Endodermal cell (in vitro differentiated cells): ENCODE results near the gene ANKRD40. TPM values are rescaled to one million over a fixed set of nuclear protein-coding genes. Genes with fewer than 3 reads are reported as not detected.
"Not testable (repeated sequence)": the region's sequence is repeated elsewhere in the genome, so short reads cannot be mapped to it uniquely, and the experiment has no call there.

ENCODE experiments used
- DNase-seq: peaks from one replicate; pipeline ENCODE4 v3.0.0-alpha.2; 2017
- H3K27ac ChIP-seq: 2 replicates; pipeline ENCODE4 v1.5.1; 2013; ENCODE audit warnings: mild to moderate bottlenecking, low read depth, low read length, moderate library complexity
- H3K27me3 ChIP-seq: 2 replicates; pipeline ENCODE4 v1.6.1; 2013; ENCODE audit warnings: mild to moderate bottlenecking, low read length, moderate library complexity; ENCODE audit not compliant: insufficient read depth, control insufficient read depth, poor library complexity, severe bottlenecking
- H3K36me3 ChIP-seq: 2 replicates; pipeline ENCODE4 v1.7.0; 2013; ENCODE audit warnings: mild to moderate bottlenecking, low read length, moderate library complexity; ENCODE audit not compliant: control insufficient read depth, insufficient read depth
- H3K4me1 ChIP-seq: one replicate; pipeline ENCODE4 v1.7.0; 2013; ENCODE audit warnings: low read length; ENCODE audit not compliant: control insufficient read depth, insufficient read depth
- H3K4me3 ChIP-seq: 2 replicates; pipeline ENCODE4 v1.5.1; 2013; ENCODE audit warnings: mild to moderate bottlenecking, low read length, moderate library complexity
- H3K9ac ChIP-seq: 2 replicates; pipeline ENCODE4 v1.6.1; 2013; ENCODE audit warnings: mild to moderate bottlenecking, low read length, moderate library complexity; ENCODE audit not compliant: poor library complexity, severe bottlenecking; ENCODE audit errors: extremely low read depth
- H3K9me3 ChIP-seq: 2 replicates; pipeline ENCODE4 v1.6.1; 2013; ENCODE audit warnings: mild to moderate bottlenecking, low read length, moderate library complexity; ENCODE audit not compliant: control insufficient read depth
- H3K27ac Mint-ChIP-seq: 2 replicates; pipeline ENCODE4 v1.8.0; 2020; ENCODE audit warnings: mixed read lengths
- H3K27me3 Mint-ChIP-seq: 2 replicates; pipeline ENCODE4 v1.8.0; 2021; ENCODE audit warnings: mild to moderate bottlenecking, mixed read lengths; ENCODE audit not compliant: insufficient read depth
- H3K36me3 Mint-ChIP-seq: 2 replicates; pipeline ENCODE4 v1.8.0; 2020; ENCODE audit warnings: low read depth, mixed read lengths
- H3K4me1 Mint-ChIP-seq: 2 replicates; pipeline ENCODE4 v1.8.0; 2020; ENCODE audit warnings: mixed read lengths
- H3K4me3 Mint-ChIP-seq: 2 replicates; pipeline ENCODE4 v1.8.0; 2020; ENCODE audit warnings: mild to moderate bottlenecking, moderate library complexity, mixed read lengths
- H3K9me3 Mint-ChIP-seq: 2 replicates; pipeline ENCODE4 v1.8.0; 2020; ENCODE audit warnings: mild to moderate bottlenecking, mixed read lengths
- WGBS, 2 experiments: methylation state at CpG; one replicate each; pipeline versions ENCODE4 v1.1.5 to v1.1.7; 2013; ENCODE audit warnings: missing lambda C conversion rate in 2 of 2, mixed read lengths in 1 of 2; ENCODE audit not compliant: insufficient coverage in 1 of 2, insufficient read length in 1 of 2; 5-methylcytosine and 5-hydroxymethylcytosine counted together
- total RNA-seq, 2 donors: library from RNA; stranded (reverse); fragmentation: NEBNext Ultra II Directional in 1 of 2; extraction: Animal tissue kit (Norgen Biotek cat#: 25700) in 1 of 2; gene quantifications; 2 replicates in 1 of 2; 3 replicates in 1 of 2; pipeline ENCODE4 v1.2.1, GENCODE V29; 2021
- TF ChIP-seq, protein P1 (sequence below): fragments of 200-600 bp; sonication (generic); conservative IDR thresholded peaks from 2 replicates; pipeline ENCODE4 v1.5.0; 2021; ENCODE audit warnings: antibody characterized with exemption, mild to moderate bottlenecking

The ANKRD40 gene
- total RNA-seq, 2 donors from 2014 or later: 44.9 to 60.3 TPM

GRCh38 chr17:50728112-50728429 lies 20.4 kb upstream of the ANKRD40 start:
- Mint-ChIP-seq H3K9me3 (no peaks in the 10 kb centered on the region), H3K36me3 (peaks cover 9% of the 10 kb centered on the region), H3K4me3 (no peak overlapping the region), H3K4me1 (peaks cover 8% of the 10 kb centered on the region), H3K27me3 (no peaks in the 10 kb centered on the region), H3K27ac (no peak overlapping the region)
- Histone ChIP-seq H3K9me3 (no peaks in the 10 kb centered on the region), H3K9ac (no peak overlapping the region), H3K27ac (no peak overlapping the region), H3K4me3 (no peak overlapping the region), H3K36me3 (peaks cover 21% of the 10 kb centered on the region), H3K27me3 (no peaks in the 10 kb centered on the region), H3K4me1 (peaks cover 4% of the 10 kb centered on the region)
- no peak for DNase-seq
- WGBS, 2 experiments: 100% methylated on average over 1 to 2 of the region's 2 CpGs
- TF ChIP-seq, protein P1, sequence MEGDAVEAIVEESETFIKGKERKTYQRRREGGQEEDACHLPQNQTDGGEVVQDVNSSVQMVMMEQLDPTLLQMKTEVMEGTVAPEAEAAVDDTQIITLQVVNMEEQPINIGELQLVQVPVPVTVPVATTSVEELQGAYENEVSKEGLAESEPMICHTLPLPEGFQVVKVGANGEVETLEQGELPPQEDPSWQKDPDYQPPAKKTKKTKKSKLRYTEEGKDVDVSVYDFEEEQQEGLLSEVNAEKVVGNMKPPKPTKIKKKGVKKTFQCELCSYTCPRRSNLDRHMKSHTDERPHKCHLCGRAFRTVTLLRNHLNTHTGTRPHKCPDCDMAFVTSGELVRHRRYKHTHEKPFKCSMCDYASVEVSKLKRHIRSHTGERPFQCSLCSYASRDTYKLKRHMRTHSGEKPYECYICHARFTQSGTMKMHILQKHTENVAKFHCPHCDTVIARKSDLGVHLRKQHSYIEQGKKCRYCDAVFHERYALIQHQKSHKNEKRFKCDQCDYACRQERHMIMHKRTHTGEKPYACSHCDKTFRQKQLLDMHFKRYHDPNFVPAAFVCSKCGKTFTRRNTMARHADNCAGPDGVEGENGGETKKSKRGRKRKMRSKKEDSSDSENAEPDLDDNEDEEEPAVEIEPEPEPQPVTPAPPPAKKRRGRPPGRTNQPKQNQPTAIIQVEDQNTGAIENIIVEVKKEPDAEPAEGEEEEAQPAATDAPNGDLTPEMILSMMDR: no peak

DNA sequence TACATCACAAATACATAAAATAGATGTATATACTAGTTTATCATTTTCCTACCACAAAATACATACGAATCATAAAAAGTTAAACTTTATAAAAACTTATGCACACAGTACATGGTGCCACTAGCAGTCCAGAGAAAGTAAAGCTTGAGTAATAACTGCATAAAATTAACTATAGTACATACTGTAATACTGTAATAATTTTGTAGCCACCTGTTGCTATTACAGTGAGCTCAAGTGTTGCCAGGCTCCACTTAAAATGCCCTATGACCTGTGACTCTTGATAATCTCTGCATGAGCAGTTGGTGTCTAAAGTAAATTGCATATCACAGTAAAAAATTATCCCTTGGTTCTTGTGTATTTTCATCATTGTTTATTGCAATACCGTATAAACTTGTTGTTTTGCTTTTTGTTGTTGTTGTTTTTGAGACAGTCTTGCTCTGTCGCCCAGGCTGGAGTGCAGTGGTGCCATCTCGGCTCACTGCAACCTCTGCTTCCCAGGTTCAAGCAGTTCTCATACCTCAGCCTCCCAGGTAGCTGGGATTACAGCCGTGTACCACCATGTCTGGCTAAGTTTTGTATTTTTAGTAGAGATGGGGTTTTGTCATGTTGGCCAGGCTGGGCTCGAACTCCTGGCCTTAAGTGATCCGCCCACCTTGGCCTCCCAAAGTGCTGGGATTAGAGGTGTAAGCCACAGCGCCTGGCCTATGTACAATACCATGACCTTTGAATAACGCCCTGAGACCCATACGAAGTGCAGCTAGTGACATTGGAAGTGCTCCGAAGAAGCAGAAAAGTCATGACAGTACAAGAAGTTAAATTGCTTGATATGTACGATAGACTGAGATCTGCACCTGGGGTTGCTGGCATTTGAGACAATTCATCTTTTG lies 18.3 kb upstream of the ANKRD40 start:
- H3K9me3 ChIP-seq: no peaks in the 10 kb centered on the region
- H3K27ac Mint-ChIP-seq: peak overlapping the region; percentile 48
- no peak overlapping the region for H3K4me3 Mint-ChIP-seq
- peaks cover 4% of the 10 kb centered on the region for H3K4me1 ChIP-seq
- no peak overlapping the region for H3K9ac ChIP-seq
- no peak overlapping the region for H3K27ac ChIP-seq
- H3K36me3 ChIP-seq: peaks cover 22% of the 10 kb centered on the region
- no peaks in the 10 kb centered on the region for H3K27me3 ChIP-seq
- H3K4me3 ChIP-seq: no peak overlapping the region
- TF ChIP-seq, protein P1: no peak
- WGBS, 2 experiments: 94 to 96% methylated on average over 9 to 11 of the region's 12 CpGs
- H3K27me3 Mint-ChIP-seq: no peaks in the 10 kb centered on the region
- DNase-seq: peak; percentile 43
- no peaks in the 10 kb centered on the region for H3K9me3 Mint-ChIP-seq
- peaks cover 5% of the 10 kb centered on the region for H3K36me3 Mint-ChIP-seq
- H3K4me1 Mint-ChIP-seq: peaks cover 24% of the 10 kb centered on the region

- H3K9me3 ChIP-seq, H3K4me3 ChIP-seq, H3K4me1 ChIP-seq, H3K27me3 ChIP-seq, H3K9me3 Mint-ChIP-seq, H3K27ac ChIP-seq, H3K9ac ChIP-seq, H3K27ac Mint-ChIP-seq, H3K27me3 Mint-ChIP-seq, H3K4me3 Mint-ChIP-seq, H3K36me3 Mint-ChIP-seq: not testable (repeated sequence)
- DNase-seq: peak; percentile 35
- WGBS, 2 experiments: 96 to 100% methylated on average over 5 to 6 of the region's 6 CpGs
- peaks cover 22% of the 10 kb centered on the region for H3K36me3 ChIP-seq
- H3K4me1 Mint-ChIP-seq: peaks cover 27% of the 10 kb centered on the region
Measured at GRCh38 chr17:50724622-50725021, 16.9 kb upstream of the ANKRD40 start.
